Aorta (tissue), 5 donors: ENCODE results near the gene CCIN. TPM values are rescaled to one million over a fixed set of nuclear protein-coding genes. Genes with fewer than 3 reads are reported as not detected.
"Not testable (repeated sequence)": the region's sequence is repeated elsewhere in the genome, so short reads cannot be mapped to it uniquely, and the experiment has no call there.

Experiments
- ATAC-seq: fragments of 200-7000 bp; cut with Tn5 transposase; one replicate; pipeline ENCODE4 v1.9.1; 2022; ENCODE audit warnings: moderate library complexity; ENCODE audit not compliant: low FRiP score
- DNase-seq, 2 donors: peaks; one replicate each; pipeline ENCODE4 v3.0.0-alpha.2; 2020
- H3K27ac ChIP-seq, 2 donors: one replicate each; pipeline ENCODE4 v1.5.1; 2013; ENCODE audit warnings: low read length in 2 of 2, mild to moderate bottlenecking in 2 of 2, moderate library complexity in 2 of 2, control low read depth in 1 of 2, inconsistent platforms in 1 of 2, low read depth in 1 of 2
- H3K27me3 ChIP-seq, 2 donors: one replicate each; pipeline ENCODE4 v1.6.1; 2013; ENCODE audit warnings: control low read depth in 1 of 2, low read length in 1 of 2, mild to moderate bottlenecking in 1 of 2, moderate library complexity in 1 of 2; ENCODE audit not compliant: insufficient read depth in 2 of 2, control insufficient read depth in 1 of 2
- H3K36me3 ChIP-seq, 2 donors: one replicate each; pipeline ENCODE4 v1.6.1; 2013; ENCODE audit warnings: control low read depth in 1 of 2, low read length in 1 of 2, mild to moderate bottlenecking in 1 of 2; ENCODE audit not compliant: insufficient read depth in 2 of 2, control insufficient read depth in 1 of 2
- H3K4me1 ChIP-seq, 2 donors: one replicate each; pipeline ENCODE4 v1.6.1; 2013; ENCODE audit warnings: low read length in 2 of 2, control low read depth in 1 of 2, mild to moderate bottlenecking in 1 of 2, moderate library complexity in 1 of 2; ENCODE audit not compliant: insufficient read depth in 2 of 2, control insufficient read depth in 1 of 2
- H3K4me3 ChIP-seq, 2 donors: one replicate each; pipeline ENCODE4 v1.5.1; 2013; ENCODE audit warnings: low read length in 2 of 2, control low read depth in 1 of 2, mild to moderate bottlenecking in 1 of 2
- H3K9me3 ChIP-seq: one replicate; pipeline ENCODE4 v1.6.1; 2013; ENCODE audit warnings: mild to moderate bottlenecking, low read length; ENCODE audit not compliant: control insufficient read depth
- WGBS, 2 donors: extraction: QIAGEN DNeasy Blood & Tissue Kit; methylation state at CpG; one replicate each; pipeline ENCODE4 v1.1.7; 2013; 5-methylcytosine and 5-hydroxymethylcytosine counted together
- intact Hi-C, 2 donors: fragments of 100-400 bp; cut with DNase I; formaldehyde crosslinking; loops; one replicate each; pipeline versions ENCODE4 v1.14.2 to v1.15.0; 2022
- polyA plus RNA-seq, 2 donors: library from polyadenylated mRNA; stranded (reverse); fragments of 200-250 nt; gene quantifications; one replicate each; pipeline ENCODE4 v1.2.3, GENCODE V29; 2013
- total RNA-seq, 2 donors: library from RNA; stranded (reverse); fragmentation: NEBNext Ultra II Directional; extraction: Animal tissue kit (Norgen Biotek cat#: 25700); gene quantifications; one replicate each; pipeline ENCODE4 v1.2.1, GENCODE V29; 2021
- donor health status: healthy with polysubstance abuse.
- donor health status: Bipolar disorder and iron deficiency.
- donor health status: DM: no; HTN: no; CAD: no.
- donor health status: DM: no; HTN: no; CAD: no.
- donor health status: DM: yes; HTN: yes; CAD: no.

The CCIN gene
- total and polyA plus RNA-seq, 4 donors = 0.18 to 0.99 (median 0.65) TPM

DNA sequence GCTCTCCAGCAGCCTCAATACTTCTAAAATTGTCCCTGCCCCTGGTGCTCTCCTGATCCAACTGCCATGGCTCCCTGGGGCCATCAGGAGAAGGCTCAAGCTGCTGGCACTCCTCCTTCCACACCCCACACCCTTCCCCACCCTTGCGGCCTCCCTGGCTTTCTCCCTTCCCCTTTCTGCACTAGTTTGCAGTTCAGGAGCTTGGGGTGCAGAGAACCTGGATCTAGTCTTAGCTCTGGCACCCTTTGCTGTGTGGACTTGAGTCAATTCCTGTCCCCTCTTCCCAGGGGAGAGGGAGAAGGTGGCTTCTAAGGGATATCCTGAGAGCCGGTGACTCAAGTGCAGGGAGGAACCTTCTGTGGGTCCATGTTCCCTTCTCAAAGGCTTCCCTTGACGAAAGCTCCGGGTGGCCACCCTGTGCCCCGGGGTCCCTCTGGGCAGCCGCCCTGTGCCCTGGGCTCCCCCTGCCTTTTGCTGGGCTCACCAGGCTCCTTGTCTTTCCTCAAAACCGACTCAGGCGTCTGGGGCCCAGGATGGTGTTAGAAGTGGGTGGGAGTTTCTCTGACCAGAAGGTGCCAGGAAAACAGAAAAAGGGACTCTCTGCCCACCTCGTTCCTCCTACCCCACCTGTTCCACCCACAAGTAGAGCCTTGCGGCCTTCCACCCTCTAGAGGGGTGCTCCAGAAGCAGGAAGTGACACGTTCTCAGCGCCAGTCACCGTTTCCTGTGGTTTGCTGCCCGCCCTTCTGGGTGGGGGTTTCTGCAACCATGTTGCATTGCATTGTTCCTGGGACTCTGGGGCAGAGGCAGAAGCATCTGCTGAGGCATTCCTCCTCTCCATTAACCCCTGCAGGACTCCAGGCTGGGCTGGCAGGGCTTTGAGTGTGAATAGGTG lies 17.6 kb upstream of the CCIN start:
- peak; percentile 33 for ATAC-seq
- no peak overlapping the region for H3K27ac ChIP-seq
- DNase-seq = peak; percentile 83 to 85
- H3K4me1 ChIP-seq = peaks cover 0 to 4% of the 10 kb centered on the region in 2 donors
- no peaks in the 10 kb centered on the region for H3K27me3 ChIP-seq
- intact Hi-C loops = no loop called here
- H3K4me3 ChIP-seq = no peak overlapping the region
- H3K9me3 ChIP-seq = no peaks in the 10 kb centered on the region
- H3K36me3 ChIP-seq = no peaks in the 10 kb centered on the region
- 89% methylated on average over 13 to 14 of the region's 14 CpGs for WGBS, 2 donors

DNA sequence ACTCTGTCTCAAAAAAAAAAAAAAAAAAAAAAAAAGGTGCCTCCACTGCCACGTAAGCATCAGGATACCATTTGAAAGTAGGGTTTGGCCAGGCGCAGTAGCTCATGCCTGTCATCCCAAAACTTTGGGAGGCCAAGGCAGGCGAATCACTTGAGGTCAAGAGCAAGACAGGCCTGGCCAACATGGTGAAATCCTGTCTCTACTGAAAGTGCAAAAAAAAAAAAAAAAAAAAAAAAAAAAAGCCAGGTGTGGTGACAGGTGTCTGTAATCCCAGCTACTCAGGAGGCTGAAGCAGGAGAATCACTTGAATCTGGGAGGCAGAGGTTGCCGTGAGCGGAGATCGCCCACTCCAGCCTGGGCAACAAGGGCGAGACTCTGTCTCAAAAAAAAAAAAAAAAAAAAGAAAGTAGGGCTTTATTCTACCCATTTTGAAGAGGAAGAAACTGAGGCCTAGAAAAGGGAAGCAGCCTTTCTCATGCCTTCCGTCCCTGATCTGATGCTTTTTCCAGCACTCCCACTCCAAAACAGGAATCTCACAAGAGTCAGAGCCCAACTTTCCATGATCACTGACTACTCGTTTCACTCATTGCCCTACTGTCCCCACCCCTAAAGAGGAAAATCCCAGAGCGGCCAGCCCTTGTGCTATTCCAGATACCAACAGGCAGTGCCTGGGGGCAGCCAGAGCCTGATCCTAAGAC lies 16.3 kb upstream of the CCIN start:
- H3K27ac ChIP-seq = no peak overlapping the region
- no peak overlapping the region for H3K4me3 ChIP-seq
- peaks cover 0 to 4% of the 10 kb centered on the region in 2 donors for H3K4me1 ChIP-seq
- ATAC-seq = no peak
- H3K36me3 ChIP-seq = no peaks in the 10 kb centered on the region
- WGBS, 2 donors = 90 to 91% methylated on average over 10 of the region's 10 CpGs
- no peak for DNase-seq
- intact Hi-C loops = no loop called here
- no peaks in the 10 kb centered on the region for H3K9me3 ChIP-seq
- H3K27me3 ChIP-seq = no peaks in the 10 kb centered on the region

DNA sequence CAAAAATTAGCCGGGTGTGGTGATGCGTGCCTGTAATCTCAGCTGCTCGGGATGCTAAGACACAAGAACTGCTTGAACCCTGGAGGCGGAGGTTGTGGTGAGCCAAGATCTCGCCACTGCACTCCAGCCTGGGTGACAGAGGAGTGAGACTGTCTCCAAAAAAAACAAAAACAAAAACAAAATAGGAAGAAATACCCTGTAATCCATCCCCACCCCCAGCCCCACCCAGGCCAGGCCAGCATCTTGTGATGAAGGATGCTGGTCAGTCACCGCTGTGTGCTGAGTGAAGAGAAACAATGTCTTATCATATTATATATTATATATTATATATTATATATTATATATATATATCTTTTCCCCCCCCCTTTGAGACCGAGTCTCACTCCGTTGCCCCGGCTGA lies 15.4 kb upstream of the CCIN start:
- Histone ChIP-seq H3K4me1 (peaks cover 0 to under 1% of the 10 kb centered on the region in 2 donors), H3K27ac (no peak overlapping the region), H3K9me3 (no peaks in the 10 kb centered on the region), H3K27me3 (no peaks in the 10 kb centered on the region), H3K4me3 (no peak overlapping the region), H3K36me3 (no peaks in the 10 kb centered on the region)
- no peak for DNase-seq
- intact Hi-C loops = no loop called here
- ATAC-seq = no peak
- WGBS, 2 donors = 72 to 75% methylated on average over 9 of the region's 9 CpGs

DNA sequence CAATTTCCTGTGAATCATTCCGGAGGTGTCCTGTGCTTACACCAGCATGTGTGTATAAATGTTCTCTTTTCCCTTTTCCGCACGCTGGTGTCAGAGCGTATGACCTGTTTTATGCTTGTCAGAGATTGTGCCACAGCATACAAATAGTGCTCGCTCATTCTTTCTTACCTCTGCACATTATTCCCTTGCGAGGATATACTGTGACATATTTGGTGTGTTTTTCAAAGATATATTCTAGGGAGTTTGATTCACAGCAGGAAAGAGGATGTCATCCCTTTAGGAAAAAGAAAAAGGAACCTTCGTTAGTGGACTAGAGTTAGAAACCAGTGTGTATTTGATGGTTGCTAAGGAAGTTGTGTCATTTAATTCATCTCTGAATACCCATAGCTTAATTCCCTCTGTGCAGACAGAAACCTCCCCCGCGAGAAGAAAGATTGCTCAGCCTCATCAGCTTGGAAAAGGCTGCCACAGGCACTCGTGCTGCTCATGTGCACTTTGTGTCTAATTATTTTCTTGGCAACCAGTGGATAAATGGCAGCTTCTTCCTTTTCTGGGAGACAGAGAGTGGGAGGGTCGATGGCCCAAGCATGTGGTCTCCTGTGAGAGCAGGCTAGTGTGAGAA lies 14.7 kb upstream of the CCIN start:
- peak; percentile 52 for ATAC-seq
- 31 to 35% methylated on average over 11 of the region's 11 CpGs for WGBS, 2 donors
- Histone ChIP-seq H3K4me3 (no peak overlapping the region), H3K36me3 (no peaks in the 10 kb centered on the region), H3K9me3 (no peaks in the 10 kb centered on the region), H3K27me3 (no peaks in the 10 kb centered on the region), H3K27ac (peak overlapping the region in 1 of 2 donors; percentile 85), H3K4me1 (no peaks in the 10 kb centered on the region)
- no peak for DNase-seq
- intact Hi-C loops = no loop called here

DNA sequence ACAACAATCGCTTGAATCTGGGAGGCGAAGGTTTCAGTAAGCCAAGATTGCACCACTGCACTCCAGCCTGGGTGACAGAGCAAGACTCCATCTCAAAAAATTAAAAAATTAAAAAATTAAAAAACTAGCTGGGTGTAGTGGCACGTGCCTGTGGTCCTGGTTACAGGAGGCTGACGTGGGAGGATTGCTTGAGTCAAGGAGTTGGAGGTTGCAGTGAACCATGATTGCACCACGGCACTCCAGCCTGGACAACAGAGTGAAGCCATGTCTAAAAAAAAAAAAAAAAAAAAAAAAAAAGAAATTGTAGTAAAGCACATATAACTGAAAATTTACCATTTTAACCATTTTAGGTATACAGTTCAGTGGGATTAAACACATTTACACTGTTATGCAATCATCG lies 13.1 kb upstream of the CCIN start:
- Histone ChIP-seq H3K4me3 (no peak overlapping the region), H3K36me3 (no peaks in the 10 kb centered on the region), H3K4me1 (no peaks in the 10 kb centered on the region), H3K27me3 (no peaks in the 10 kb centered on the region), H3K27ac (no peak overlapping the region), H3K9me3 (no peaks in the 10 kb centered on the region)
- intact Hi-C loops = no loop called here
- 98% methylated on average over 6 of the region's 6 CpGs for WGBS, 2 donors
- ATAC-seq = no peak
- no peak for DNase-seq

DNA sequence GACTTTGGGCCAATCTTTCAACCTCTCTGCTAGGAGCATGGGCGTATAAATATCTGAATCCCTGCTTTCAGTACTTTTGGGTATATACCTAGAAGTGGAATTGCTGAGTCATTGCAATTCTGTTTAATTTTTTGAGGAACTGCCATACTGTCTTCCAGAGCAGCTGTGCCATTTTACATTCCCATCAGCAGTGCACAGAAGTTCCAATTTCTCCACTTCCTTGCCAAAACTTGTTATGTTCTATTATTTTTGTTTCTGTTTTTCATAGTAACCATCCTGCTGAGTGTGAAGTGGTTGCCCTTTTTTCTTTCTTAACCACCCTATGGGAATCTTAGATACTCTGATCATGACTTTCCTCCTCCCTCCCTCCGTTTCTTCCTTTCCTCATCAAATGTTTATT lies 11.1 kb upstream of the CCIN start:
- Histone ChIP-seq H3K9me3 (no peaks in the 10 kb centered on the region), H3K27me3 (no peaks in the 10 kb centered on the region), H3K27ac (peak overlapping the region in 1 of 2 donors; percentile 28), H3K36me3 (no peaks in the 10 kb centered on the region), H3K4me1 (no peaks in the 10 kb centered on the region), H3K4me3 (no peak overlapping the region)
- 63 to 67% methylated on average over 2 of the region's 2 CpGs for WGBS, 2 donors
- DNase-seq (no peak), ATAC-seq (no peak)
- intact Hi-C loops = no loop called here

DNA sequence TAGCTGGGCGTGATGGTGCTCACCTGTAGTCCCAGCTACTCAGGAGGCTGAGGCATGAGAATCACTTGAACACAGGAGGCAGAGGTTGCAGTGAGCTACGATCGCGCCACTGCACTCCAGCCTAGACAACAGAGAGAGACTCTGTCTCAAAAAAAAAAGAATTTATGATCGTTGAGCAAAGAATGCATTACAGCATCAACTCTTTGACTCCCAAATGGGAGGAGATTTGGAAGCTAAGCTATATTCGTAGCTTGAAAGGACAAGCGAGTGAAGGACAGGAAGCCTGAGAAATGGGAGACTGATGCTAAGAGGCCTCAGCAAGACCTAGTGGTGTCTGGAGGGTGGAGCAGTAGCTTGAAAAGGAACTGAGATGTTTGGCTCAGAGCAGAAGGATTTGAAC lies 10.3 kb upstream of the CCIN start:
- no peaks in the 10 kb centered on the region for H3K9me3 ChIP-seq
- peak overlapping the region in 1 of 2 donors; percentile 68 for H3K27ac ChIP-seq
- no peaks in the 10 kb centered on the region for H3K27me3 ChIP-seq
- WGBS, 2 donors = 18 to 25% methylated on average over 7 of the region's 7 CpGs
- no peak overlapping the region for H3K4me3 ChIP-seq
- intact Hi-C loops = no loop called here
- no peaks in the 10 kb centered on the region for H3K4me1 ChIP-seq
- H3K36me3 ChIP-seq = no peaks in the 10 kb centered on the region
- ATAC-seq (peak; percentile 15), DNase-seq (no peak)

DNA sequence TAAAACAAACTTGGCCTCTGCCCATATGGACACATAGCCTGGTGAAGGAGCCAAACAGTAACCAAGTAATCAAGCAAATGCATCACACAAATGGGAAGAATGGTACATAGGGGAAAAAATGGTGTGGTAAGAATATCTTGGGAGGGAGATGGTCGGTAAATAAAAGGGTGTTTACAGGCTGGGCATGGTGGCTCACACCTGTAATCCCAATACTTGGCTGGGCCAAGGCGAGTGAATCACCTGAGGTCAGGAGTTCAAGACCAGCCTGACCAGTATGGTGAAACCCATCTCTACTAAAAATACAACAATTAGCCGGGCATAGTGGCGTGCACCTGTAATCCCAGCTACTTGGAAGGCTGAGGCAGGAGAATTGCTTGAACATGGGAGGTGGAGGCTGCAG lies 9.7 kb upstream of the CCIN start:
- 97 to 98% methylated on average over 4 of the region's 4 CpGs for WGBS, 2 donors

More for the DNA sequence above, 9.7 kb upstream of the CCIN start:
- H3K9me3 ChIP-seq, H3K4me3 ChIP-seq, H3K4me1 ChIP-seq, ATAC-seq, H3K36me3 ChIP-seq, DNase-seq, H3K27me3 ChIP-seq, intact Hi-C loops: not testable (repeated sequence)
- peak overlapping the region in 1 of 2 donors; percentile 24 for H3K27ac ChIP-seq
